Measurements from ENCODE around the gene PTCD1. TPM values are rescaled to one million over a fixed set of nuclear protein-coding genes. Genes with fewer than 3 reads are reported as not detected.

Gene PTCD1
- total RNA-seq, 1 experiment from 2014 or later: 11.8 TPM

GRCh38 chr7:99451936-99452335 is 13.3 kb upstream of the PTCD1 start:
- POLR2A ChIA-PET (ENCODE audit: low non-redundant PET): no interaction called here
- intact Hi-C loops (cut with micrococcal nuclease; ENCODE audit: unreplicated experiment): no loop called here
- Histone ChIP-seq H3K27me3 (replicated peaks; ENCODE audit: insufficient read depth, low read depth, low read length, poor library complexity) (no peaks in the 10 kb centered on the region), H3K36me3 (ENCODE audit: insufficient read depth, low read length, poor library complexity, severe bottlenecking) (peaks cover 85% of the 10 kb centered on the region), H3K4me1 (ENCODE audit: insufficient read depth, low read length, poor library complexity, severe bottlenecking) (no peaks in the 10 kb centered on the region), H3K27ac (ENCODE audit: low read depth, low read length, poor library complexity, severe bottlenecking) (no peak overlapping the region), H3K4me3 (ENCODE audit: low read depth, low read length, poor library complexity, severe bottlenecking) (no peak overlapping the region), H3K9me3 (ENCODE audit: low read depth, low read length, poor library complexity, severe bottlenecking) (no peaks in the 10 kb centered on the region)
- DNase-seq (ENCODE audit: low spot score): no peak
- no TSS peak for BruUV-seq (replicated peaks)
- CTCF ChIA-PET: no interaction called here
- TF ChIP-seq CTCF (conservative IDR thresholded peaks at IDR 0.05; ENCODE audit: low read depth, low read length): no peak
- no peak for TF ChIP-seq EZH2 (IDR thresholded peaks at IDR 0.05; ENCODE audit: borderline replicate concordance, low read depth, low read length, poor library complexity, severe bottlenecking)

GRCh38 chr7:99449326-99449725 is 10.7 kb upstream of the PTCD1 start:
- ChIA-PET POLR2A (ENCODE audit: low non-redundant PET) (no interaction called here), CTCF (interaction anchor here (0.6 kb wide), 1 partner anchor 11 kb away, joined by 3 read pairs; no protein-coding TSS in a partner anchor)
- Histone ChIP-seq H3K9me3 (ENCODE audit: low read depth, low read length, poor library complexity, severe bottlenecking) (no peaks in the 10 kb centered on the region), H3K4me3 (ENCODE audit: low read depth, low read length, poor library complexity, severe bottlenecking) (no peak overlapping the region), H3K4me1 (ENCODE audit: insufficient read depth, low read length, poor library complexity, severe bottlenecking) (no peaks in the 10 kb centered on the region), H3K27me3 (replicated peaks; ENCODE audit: insufficient read depth, low read depth, low read length, poor library complexity) (no peaks in the 10 kb centered on the region), H3K27ac (ENCODE audit: low read depth, low read length, poor library complexity, severe bottlenecking) (no peak overlapping the region), H3K36me3 (ENCODE audit: insufficient read depth, low read length, poor library complexity, severe bottlenecking) (peaks cover 82% of the 10 kb centered on the region)
- TF ChIP-seq EZH2 (IDR thresholded peaks at IDR 0.05; ENCODE audit: borderline replicate concordance, low read depth, low read length, poor library complexity, severe bottlenecking) (no peak), CTCF (conservative IDR thresholded peaks at IDR 0.05; ENCODE audit: low read depth, low read length) (no peak)
- DNase-seq (ENCODE audit: low spot score): no peak
- intact Hi-C loops (cut with micrococcal nuclease; ENCODE audit: unreplicated experiment): no loop called here
- no TSS peak for BruUV-seq (replicated peaks)

GRCh38 chr7:99448855-99449254 is 10.3 kb upstream of the PTCD1 start:
- no peak overlapping the region for H3K27ac ChIP-seq (ENCODE audit: low read depth, low read length, poor library complexity, severe bottlenecking)
- no TSS peak for BruUV-seq (replicated peaks)
- TF ChIP-seq EZH2 (IDR thresholded peaks at IDR 0.05; ENCODE audit: borderline replicate concordance, low read depth, low read length, poor library complexity, severe bottlenecking) (no peak), CTCF (conservative IDR thresholded peaks at IDR 0.05; ENCODE audit: low read depth, low read length) (no peak)
- no peak overlapping the region for H3K4me3 ChIP-seq (ENCODE audit: low read depth, low read length, poor library complexity, severe bottlenecking)
- POLR2A ChIA-PET (ENCODE audit: low non-redundant PET): no interaction called here
- CTCF ChIA-PET: no interaction called here
- intact Hi-C loops (cut with micrococcal nuclease; ENCODE audit: unreplicated experiment): no loop called here
- no peaks in the 10 kb centered on the region for H3K4me1 ChIP-seq (ENCODE audit: insufficient read depth, low read length, poor library complexity, severe bottlenecking)
- DNase-seq (ENCODE audit: low spot score): no peak
- peaks cover 78% of the 10 kb centered on the region for H3K36me3 ChIP-seq (ENCODE audit: insufficient read depth, low read length, poor library complexity, severe bottlenecking)
- no peaks in the 10 kb centered on the region for H3K27me3 ChIP-seq (replicated peaks; ENCODE audit: insufficient read depth, low read depth, low read length, poor library complexity)
- no peaks in the 10 kb centered on the region for H3K9me3 ChIP-seq (ENCODE audit: low read depth, low read length, poor library complexity, severe bottlenecking)

All from A673 (cell line).